Muscle layer of duodenum (tissue), 2 donors: Measurements from ENCODE around the gene CCT6B.
"Not testable (repeated sequence)": the region's sequence is repeated elsewhere in the genome, so short reads cannot be mapped to it uniquely, and the experiment has no call there.

Experiments used
- H3K27ac ChIP-seq: one replicate; pipeline ENCODE4 v1.7.0; 2013; ENCODE audit warnings: mild to moderate bottlenecking, low read length
- H3K27me3 ChIP-seq: one replicate; pipeline ENCODE4 v1.7.0; 2013; ENCODE audit warnings: low read depth, mild to moderate bottlenecking, control low read depth, low read length
- H3K36me3 ChIP-seq, 2 donors: one replicate each; pipeline ENCODE4 v1.7.0; 2013; ENCODE audit warnings: low read length in 2 of 2, control low read depth in 1 of 2, mild to moderate bottlenecking in 1 of 2; ENCODE audit not compliant: insufficient read depth in 2 of 2, control insufficient read depth in 1 of 2
- H3K4me1 ChIP-seq, 2 donors: one replicate each; pipeline ENCODE4 v1.7.0; 2013; ENCODE audit warnings: low read length in 2 of 2, mild to moderate bottlenecking in 2 of 2, control low read depth in 1 of 2, moderate library complexity in 1 of 2; ENCODE audit not compliant: insufficient read depth in 2 of 2, control insufficient read depth in 1 of 2
- H3K4me3 ChIP-seq, 2 donors: one replicate each; pipeline ENCODE4 v1.7.0; 2013; ENCODE audit warnings: low read length in 2 of 2, low read depth in 1 of 2, mild to moderate bottlenecking in 1 of 2
- H3K9me3 ChIP-seq, 2 donors: one replicate each; pipeline ENCODE4 v1.7.0; 2013; ENCODE audit warnings: low read length in 2 of 2, control low read depth in 1 of 2, mild to moderate bottlenecking in 1 of 2; ENCODE audit not compliant: control insufficient read depth in 1 of 2
- donor health status: healthy.

The CCT6B gene

GRCh38 chr17:34980353-34980680 is 19.1 kb upstream of the CCT6B start, which contains the start of gene LIG3:
Gene LIG3 (plus strand): TSS chr17:34980512. CDS start chr17:34983006, 2,494 bp downstream.
- peaks cover 5 to 8% of the 10 kb centered on the region in 2 donors for H3K36me3 ChIP-seq
- peak within 1 kb of the TSS; percentile 77 to 79 for H3K4me3 ChIP-seq
- no peaks in the 10 kb centered on the region for H3K27me3 ChIP-seq
- H3K9me3 ChIP-seq: no peaks in the 10 kb centered on the region
- H3K27ac ChIP-seq: peak within 1 kb of the TSS; percentile 97
- peaks cover 7 to 28% of the 10 kb centered on the region in 2 donors for H3K4me1 ChIP-seq

GRCh38 chr17:34979650-34980352 is 18.5 kb upstream of the CCT6B start:
- Histone ChIP-seq H3K36me3 (peaks cover 5 to 8% of the 10 kb centered on the region in 2 donors), H3K27me3 (no peaks in the 10 kb centered on the region), H3K4me1 (peaks cover 7 to 28% of the 10 kb centered on the region in 2 donors), H3K27ac (peak overlapping the region; percentile 86), H3K4me3 (peak overlapping the region; percentile 56 to 79), H3K9me3 (no peaks in the 10 kb centered on the region)

GRCh38 chr17:34979153-34979552 is 17.9 kb upstream of the CCT6B start:
- Histone ChIP-seq H3K27me3 (no peaks in the 10 kb centered on the region), H3K27ac (no peak overlapping the region), H3K4me1 (peaks cover 7 to 28% of the 10 kb centered on the region in 2 donors), H3K9me3 (no peaks in the 10 kb centered on the region), H3K36me3 (peaks cover 5 to 8% of the 10 kb centered on the region in 2 donors), H3K4me3 (no peak overlapping the region)

- H3K36me3 ChIP-seq: no peaks in the 10 kb centered on the region
- no peak overlapping the region for H3K27ac ChIP-seq
- H3K4me3 ChIP-seq: no peak overlapping the region
- H3K27me3 ChIP-seq: no peaks in the 10 kb centered on the region
- no peaks in the 10 kb centered on the region for H3K9me3 ChIP-seq
- peaks cover 0 to 6% of the 10 kb centered on the region in 2 donors for H3K4me1 ChIP-seq
These were observed 13.8 kb upstream of the CCT6B start for GRCh38 chr17:34974794-34975785.

- H3K4me3 ChIP-seq: no peak overlapping the region
- H3K4me1 ChIP-seq: no peaks in the 10 kb centered on the region
- H3K27ac ChIP-seq: no peak overlapping the region
- peaks cover 0 to 1% of the 10 kb centered on the region in 2 donors for H3K36me3 ChIP-seq
- H3K9me3 ChIP-seq: no peaks in the 10 kb centered on the region
- H3K27me3 ChIP-seq: no peaks in the 10 kb centered on the region
These were observed 12.9 kb upstream of the CCT6B start for GRCh38 chr17:34974179-34974578.

- peaks cover 10 to 17% of the 10 kb centered on the region in 2 donors for H3K4me1 ChIP-seq
- no peak overlapping the region for H3K27ac ChIP-seq
- no peak overlapping the region for H3K4me3 ChIP-seq
- H3K27me3 ChIP-seq: no peaks in the 10 kb centered on the region
- no peaks in the 10 kb centered on the region for H3K36me3 ChIP-seq
- no peaks in the 10 kb centered on the region for H3K9me3 ChIP-seq
These were observed 2.8 kb downstream of the CCT6B start for GRCh38 chr17:34958438-34958837.

GRCh38 chr17:34950780-34951179 is 10.5 kb downstream of the CCT6B start:
- not testable (repeated sequence) for H3K4me1 ChIP-seq, H3K36me3 ChIP-seq, H3K4me3 ChIP-seq, H3K27me3 ChIP-seq, H3K27ac ChIP-seq, H3K9me3 ChIP-seq

- Histone ChIP-seq H3K27ac (no peak overlapping the region), H3K4me1 (no peaks in the 10 kb centered on the region), H3K27me3 (no peaks in the 10 kb centered on the region), H3K4me3 (no peak overlapping the region), H3K36me3 (peaks cover 0 to 3% of the 10 kb centered on the region in 2 donors), H3K9me3 (no peaks in the 10 kb centered on the region)
These were observed 31.0 kb downstream of the CCT6B start for GRCh38 chr17:34930283-34930682.

- peaks cover 0 to 3% of the 10 kb centered on the region in 2 donors for H3K36me3 ChIP-seq
- H3K27ac ChIP-seq: no peak overlapping the region
These were observed 34.6 kb downstream of the CCT6B start for GRCh38 chr17:34926661-34927060.

GRCh38 chr17:34920676-34921075 is 40.6 kb downstream of the CCT6B start:
- H3K4me3 ChIP-seq: no peak overlapping the region
- H3K27ac ChIP-seq: no peak overlapping the region
- H3K27me3 ChIP-seq: no peaks in the 10 kb centered on the region

More at GRCh38 chr17:34926661-34927060, 34.6 kb downstream of the CCT6B start:
- no peaks in the 10 kb centered on the region for H3K9me3 ChIP-seq
- H3K27me3 ChIP-seq: no peaks in the 10 kb centered on the region
- H3K4me3 ChIP-seq: no peak overlapping the region
- no peaks in the 10 kb centered on the region for H3K4me1 ChIP-seq

GRCh38 chr17:34917381-34917780 is 43.9 kb downstream of the CCT6B start:
- no peaks in the 10 kb centered on the region for H3K4me1 ChIP-seq
- H3K4me3 ChIP-seq: no peak overlapping the region

More at GRCh38 chr17:34920676-34921075, 40.6 kb downstream of the CCT6B start:
- Histone ChIP-seq H3K4me1 (no peaks in the 10 kb centered on the region), H3K36me3 (no peaks in the 10 kb centered on the region), H3K9me3 (no peaks in the 10 kb centered on the region)

More at GRCh38 chr17:34917381-34917780, 43.9 kb downstream of the CCT6B start:
- peaks cover 0 to 4% of the 10 kb centered on the region in 2 donors for H3K9me3 ChIP-seq
- H3K36me3 ChIP-seq: no peaks in the 10 kb centered on the region
- H3K27me3 ChIP-seq: no peaks in the 10 kb centered on the region
- H3K27ac ChIP-seq: no peak overlapping the region
